HCT116 (cell line): ENCODE results near the gene CFAP97. TPM values are rescaled to one million over a fixed set of nuclear protein-coding genes. Genes with fewer than 3 reads are reported as not detected.

Experiments
- ATAC-seq: fragments of 200-7000 bp; cut with Tn5 transposase; 2 replicates; pipeline ENCODE4 v1.9.1; 2020; ENCODE audit warnings: mild to moderate bottlenecking, moderate library complexity
- BruUV-seq: library from RNA; stranded (reverse); fragments of 400-500 nt; replicated peaks from 2 replicates; lab custom pipeline; 2021; lab: Mats Ljungman, UMichigan
- CTCF ChIA-PET: fragments of 300-600 bp; sonication (Branson Sonifier 250); formaldehyde crosslinking; loops from one replicate; lab custom pipeline; 2021; ENCODE audit warnings: antibody characterized with exemption; lab: Charles Lee
- POLR2A ChIA-PET: fragments of 300-600, 350-600 bp; sonication (Branson Sonifier 250); formaldehyde crosslinking; loops from one replicate; lab custom pipeline; 2021; ENCODE audit warnings: antibody characterized with exemption; lab: Charles Lee
- RAD21 ChIA-PET, 2 experiments: fragments of 300-600 bp; sonication (Branson Sonifier 250); formaldehyde crosslinking; loops; one replicate each; lab custom pipeline; 2023; ENCODE audit warnings: low total read pairs in 2 of 2; ENCODE audit not compliant: uncharacterized antibody in 2 of 2, unreplicated experiment in 2 of 2, low non-redundant PET in 1 of 2; lab: Charles Lee
- DNase-seq: peaks from one replicate; pipeline ENCODE4 v3.0.0-alpha.2; 2010; ENCODE audit warnings: low read depth, low spot score
- H2AFZ ChIP-seq: fragments of 200-600 bp; shearing (Covaris generic), sonication (generic); 2 replicates; pipeline ENCODE4 v1.6.1; 2017; ENCODE audit warnings: low read depth, mixed run types, mixed read lengths, antibody characterized with exemption, low read length; ENCODE audit not compliant: poor library complexity, severe bottlenecking
- H3K27ac ChIP-seq: 2 replicates; pipeline ENCODE4 v1.5.1; 2012; ENCODE audit warnings: low read depth, low read length
- H3K27me3 ChIP-seq: fragments of 200-600 bp; sonication (generic); 2 replicates; pipeline ENCODE4 v1.6.1; 2016; ENCODE audit warnings: mixed run types, low read length, mixed read lengths; ENCODE audit not compliant: insufficient read depth
- H3K36me3 ChIP-seq, 2 experiments: fragments of 200-500 bp in 1 of 2; fragments of 200-600 bp in 1 of 2; sonication (Bioruptor generic) in 1 of 2; sonication (generic) in 1 of 2; 2 replicates each; pipeline versions ENCODE4 v1.5.1 to v1.6.1; 2014 to 2016; ENCODE audit warnings: low read length in 2 of 2, inconsistent platforms in 1 of 2, mixed read lengths in 1 of 2, mixed run types in 1 of 2; ENCODE audit not compliant: insufficient read depth in 2 of 2, control insufficient read depth in 1 of 2
- H3K4me1 ChIP-seq, 2 experiments: fragments of 200-600 bp in 1 of 2; sonication (generic) in 1 of 2; 2 replicates each; pipeline versions ENCODE4 v1.5.1 to v1.6.1; 2012 to 2017; ENCODE audit warnings: low read length in 2 of 2, inconsistent platforms in 1 of 2, mild to moderate bottlenecking in 1 of 2, mixed read lengths in 1 of 2, mixed run types in 1 of 2, moderate library complexity in 1 of 2; ENCODE audit not compliant: insufficient read depth in 2 of 2, control insufficient read depth in 1 of 2
- H3K4me2 ChIP-seq: fragments of 200-600 bp; sonication (generic); 2 replicates; pipeline ENCODE4 v1.6.1; 2017; ENCODE audit warnings: mixed run types, low read length, mixed read lengths
- H3K4me3 ChIP-seq, 2 experiments: fragments of 200-600 bp in 1 of 2; sonication (generic) in 1 of 2; replicated peaks in 1 of 2; 2 replicates each; pipeline ENCODE4 v1.5.1; 2011 to 2016; ENCODE audit warnings: low read length in 2 of 2, control low read depth in 1 of 2, low read depth in 1 of 2, mild to moderate bottlenecking in 1 of 2, mixed read lengths in 1 of 2, mixed run types in 1 of 2
- H3K79me2 ChIP-seq: fragments of 200-600 bp; sonication (generic); 2 replicates; pipeline ENCODE4 v1.6.1; 2017; ENCODE audit warnings: mild to moderate bottlenecking, mixed run types, low read length, moderate library complexity, mixed read lengths; ENCODE audit not compliant: insufficient read depth
- H3K9ac ChIP-seq: fragments of 200-600 bp; sonication (generic); 2 replicates; pipeline ENCODE4 v1.6.1; 2016; ENCODE audit warnings: low read length, mixed read lengths
- H3K9me2 ChIP-seq: fragments of 200-600 bp; sonication (generic), shearing (Covaris generic); 2 replicates; pipeline ENCODE4 v1.6.1; 2017; ENCODE audit warnings: mixed run types, mild to moderate bottlenecking, moderate library complexity; ENCODE audit not compliant: insufficient read depth
- H3K9me3 ChIP-seq, 2 experiments: fragments of 200-500 bp in 1 of 2; fragments of 200-600 bp in 1 of 2; sonication (Bioruptor generic) in 1 of 2; sonication (generic) in 1 of 2; 2 replicates each; pipeline ENCODE4 v1.6.1; 2014 to 2017; ENCODE audit warnings: low read length in 2 of 2, mixed read lengths in 2 of 2, inconsistent platforms in 1 of 2, low read depth in 1 of 2, mild to moderate bottlenecking in 1 of 2, mixed run types in 1 of 2, moderate library complexity in 1 of 2; ENCODE audit not compliant: control insufficient read depth in 1 of 2, insufficient read depth in 1 of 2
- H4K20me1 ChIP-seq: fragments of 200-600 bp; sonication (generic), shearing (Covaris generic); 2 replicates; pipeline ENCODE4 v1.6.1; 2017; ENCODE audit warnings: mixed run types, mild to moderate bottlenecking, moderate library complexity; ENCODE audit not compliant: insufficient read depth
- CBX3 ChIP-seq: IDR thresholded peaks from 2 replicates; pipeline ENCODE4 v1.6.1; 2012; ENCODE audit warnings: low read depth
- CEBPB ChIP-seq: IDR thresholded peaks from 2 replicates; pipeline ENCODE4 v1.6.1; 2012; ENCODE audit warnings: low read depth
- EGR1 ChIP-seq: IDR thresholded peaks from 2 replicates; pipeline ENCODE4 v1.6.1; 2012; ENCODE audit warnings: low read depth
- ELF1 ChIP-seq: IDR thresholded peaks from 2 replicates; pipeline ENCODE4 v1.6.1; 2012; ENCODE audit warnings: low read depth, borderline replicate concordance
- EZH2 ChIP-seq: fragments of 200-600 bp; sonication (generic); IDR thresholded peaks from 2 replicates; pipeline ENCODE4 v1.6.1; 2017; ENCODE audit warnings: antibody characterized with exemption, mixed run types
- EZH2phosphoT487 ChIP-seq: fragments of 200-600 bp; IDR thresholded peaks from 2 replicates; pipeline ENCODE4 v1.6.1; 2018; ENCODE audit warnings: antibody characterized with exemption, borderline replicate concordance
- FOSL1 ChIP-seq: IDR thresholded peaks from 2 replicates; pipeline ENCODE4 v1.6.1; 2012; ENCODE audit warnings: low read depth
- JUND ChIP-seq: IDR thresholded peaks from 2 replicates; pipeline ENCODE4 v1.6.1; 2012
- POLR2A ChIP-seq: IDR thresholded peaks from 2 replicates; pipeline ENCODE4 v1.7.0; 2011; ENCODE audit warnings: borderline replicate concordance; ENCODE audit not compliant: insufficient read depth, insufficient read length; ENCODE audit errors: extremely low read depth
- POLR2AphosphoS5 ChIP-seq: IDR thresholded peaks from 2 replicates; pipeline ENCODE4 v1.6.1; 2011; ENCODE audit warnings: mild to moderate bottlenecking, low read depth, low read length, moderate library complexity
- RAD21 ChIP-seq: IDR thresholded peaks from 2 replicates; pipeline ENCODE4 v1.6.1; 2012; ENCODE audit warnings: low read depth, mild to moderate bottlenecking
- SIN3A ChIP-seq: IDR thresholded peaks from 2 replicates; pipeline ENCODE4 v1.6.1; 2012; ENCODE audit warnings: low read depth
- SP1 ChIP-seq: IDR thresholded peaks from 2 replicates; pipeline ENCODE4 v1.6.1; 2012; ENCODE audit warnings: low read depth
- SRF ChIP-seq: IDR thresholded peaks from 2 replicates; pipeline ENCODE4 v1.6.1; 2012; ENCODE audit warnings: low read depth
- TCF7L2 ChIP-seq: IDR thresholded peaks from 2 replicates; pipeline ENCODE4 v1.7.0; 2011; ENCODE audit warnings: borderline replicate concordance, inconsistent platforms; ENCODE audit not compliant: insufficient read depth, insufficient read length; ENCODE audit errors: extremely low read depth
- YY1 ChIP-seq: IDR thresholded peaks from 2 replicates; pipeline ENCODE4 v1.6.1; 2011; ENCODE audit warnings: low read length, low read depth, moderate library complexity, mild to moderate bottlenecking; ENCODE audit not compliant: insufficient replicate concordance; ENCODE audit errors: extremely low read depth
- ZFX ChIP-seq: fragments of 450-650 bp; IDR thresholded peaks from 2 replicates; pipeline ENCODE4 v1.6.1; 2017
- ZNF274 ChIP-seq: fragments of 200-500 bp; sonication (Bioruptor generic); IDR thresholded peaks from 2 replicates; pipeline ENCODE4 v1.6.1; 2014; ENCODE audit warnings: mild to moderate bottlenecking, low read depth, low read length, inconsistent platforms
- intact Hi-C: fragments of 100-400 bp; cut with micrococcal nuclease; formaldehyde crosslinking; loops from 2 replicates; pipeline ENCODE4 v1.10.0; 2022
- total RNA-seq: library from RNA; stranded (reverse); gene quantifications from one replicate; pipeline ENCODE4 v1.2.1, GENCODE V29; 2021; ENCODE audit not compliant: unreplicated experiment
- TF ChIP-seq, protein P1 (sequence below): IDR thresholded peaks from 2 replicates; pipeline ENCODE4 v1.6.1; 2012
- TF ChIP-seq, protein P2 (sequence below): IDR thresholded peaks from 2 replicates; pipeline ENCODE4 v1.6.1; 2012
- TF ChIP-seq, protein P3 (sequence below): IDR thresholded peaks from 2 replicates; pipeline ENCODE4 v1.6.1; 2012; ENCODE audit warnings: low read depth
- TF ChIP-seq, protein P4 (sequence below): IDR thresholded peaks from 2 replicates; pipeline ENCODE4 v1.6.1; 2011; ENCODE audit warnings: mild to moderate bottlenecking, low read length, moderate library complexity; ENCODE audit not compliant: insufficient replicate concordance; ENCODE audit errors: extremely low read depth

Gene CFAP97
- total RNA-seq, 1 experiment from 2014 or later = 57.7 TPM

DNA sequence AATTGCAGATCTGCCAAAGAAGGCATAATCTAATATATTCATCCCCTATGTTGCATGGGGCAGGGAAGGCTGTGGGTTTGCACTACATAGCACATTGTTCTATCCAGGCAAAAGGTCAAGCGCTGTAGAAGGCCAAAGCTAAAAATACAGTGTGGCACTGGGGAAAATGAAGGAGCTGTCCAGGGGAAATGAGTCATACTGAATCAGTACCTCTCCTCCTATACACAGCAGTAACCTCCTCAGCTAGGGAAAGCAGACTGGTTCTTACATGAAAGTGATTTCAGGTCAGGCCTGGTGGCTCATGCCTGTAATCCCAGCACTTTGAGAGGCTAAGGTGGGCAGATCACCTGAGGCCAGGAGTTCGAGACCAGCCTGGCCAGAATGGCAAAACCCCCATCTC lies 91.7 kb downstream of the CFAP97 start:
- peak overlapping the region; percentile 67 for H3K27ac ChIP-seq
- H3K9ac ChIP-seq = no peak overlapping the region
- peaks cover 34 to 68% of the 10 kb centered on the region in 2 experiments for H3K4me1 ChIP-seq
- H3K9me3 ChIP-seq = 0 out of 4 replicates have a peak, but pooled peaks cover 0 to 4% of the 10 kb centered on the region in 2 experiments
- peak overlapping the region; percentile 61 for H3K4me2 ChIP-seq
- ChIA-PET RAD21 (no interaction called here), POLR2A (interaction anchor here (1.6 kb wide), 1 partner anchor 31 kb away, joined by 5 read pairs; the partner anchor contains the start of gene SLC25A4), CTCF (interaction anchor here (1.3 to 1.5 kb wide), 2 partner anchors 16 to 22 kb away, joined by 7 to 8 read pairs; no protein-coding TSS in a partner anchor)
- H3K9me2 ChIP-seq = no peaks in the 10 kb centered on the region
- BruUV-seq = no TSS peak
- no peaks in the 10 kb centered on the region for H3K79me2 ChIP-seq
- peak overlapping the region; percentile 89 for H2AFZ ChIP-seq
- H3K4me3 ChIP-seq = peak overlapping the region in 1 of 2 experiments; percentile 28; a peak in 2 of 4 replicates
- intact Hi-C loops = loop anchor here (10.0 kb wide), 1 partner anchor 193 kb away; no protein-coding TSS in a partner anchor
- peak; percentile 89 for ATAC-seq
- no peaks in the 10 kb centered on the region for H3K36me3 ChIP-seq
- H4K20me1 ChIP-seq = no peaks in the 10 kb centered on the region
- peak; percentile 97 for DNase-seq
- no peaks in the 10 kb centered on the region for H3K27me3 ChIP-seq
- TF ChIP-seq SRF (peak; percentile 76), EGR1 (peak; percentile 60; the same call in 1 of the 2 replicates), SIN3A (no peak), EZH2phosphoT487 (no peak), ZNF274 (no peak), POLR2A (no peak), ZFX (no peak), CBX3 (peak; percentile 99), FOSL1 (peak; percentile 99), ELF1 (no peak), CEBPB (peak; percentile 58), RAD21 (no peak; the same call in 1 of the 2 replicates), EZH2 (no peak), SP1 (peak; percentile 92), JUND (peak; percentile 98), TCF7L2 (peak; percentile 59), POLR2AphosphoS5 (peak; percentile 70), YY1 (peak; percentile 38)
- TF ChIP-seq, protein P1, sequence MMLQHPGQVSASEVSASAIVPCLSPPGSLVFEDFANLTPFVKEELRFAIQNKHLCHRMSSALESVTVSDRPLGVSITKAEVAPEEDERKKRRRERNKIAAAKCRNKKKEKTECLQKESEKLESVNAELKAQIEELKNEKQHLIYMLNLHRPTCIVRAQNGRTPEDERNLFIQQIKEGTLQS = peak; percentile 70; the same call in 1 of the 2 replicates
- TF ChIP-seq, protein P2, sequence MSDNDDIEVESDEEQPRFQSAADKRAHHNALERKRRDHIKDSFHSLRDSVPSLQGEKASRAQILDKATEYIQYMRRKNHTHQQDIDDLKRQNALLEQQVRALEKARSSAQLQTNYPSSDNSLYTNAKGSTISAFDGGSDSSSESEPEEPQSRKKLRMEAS = peak; percentile 87
- TF ChIP-seq, protein P3, sequence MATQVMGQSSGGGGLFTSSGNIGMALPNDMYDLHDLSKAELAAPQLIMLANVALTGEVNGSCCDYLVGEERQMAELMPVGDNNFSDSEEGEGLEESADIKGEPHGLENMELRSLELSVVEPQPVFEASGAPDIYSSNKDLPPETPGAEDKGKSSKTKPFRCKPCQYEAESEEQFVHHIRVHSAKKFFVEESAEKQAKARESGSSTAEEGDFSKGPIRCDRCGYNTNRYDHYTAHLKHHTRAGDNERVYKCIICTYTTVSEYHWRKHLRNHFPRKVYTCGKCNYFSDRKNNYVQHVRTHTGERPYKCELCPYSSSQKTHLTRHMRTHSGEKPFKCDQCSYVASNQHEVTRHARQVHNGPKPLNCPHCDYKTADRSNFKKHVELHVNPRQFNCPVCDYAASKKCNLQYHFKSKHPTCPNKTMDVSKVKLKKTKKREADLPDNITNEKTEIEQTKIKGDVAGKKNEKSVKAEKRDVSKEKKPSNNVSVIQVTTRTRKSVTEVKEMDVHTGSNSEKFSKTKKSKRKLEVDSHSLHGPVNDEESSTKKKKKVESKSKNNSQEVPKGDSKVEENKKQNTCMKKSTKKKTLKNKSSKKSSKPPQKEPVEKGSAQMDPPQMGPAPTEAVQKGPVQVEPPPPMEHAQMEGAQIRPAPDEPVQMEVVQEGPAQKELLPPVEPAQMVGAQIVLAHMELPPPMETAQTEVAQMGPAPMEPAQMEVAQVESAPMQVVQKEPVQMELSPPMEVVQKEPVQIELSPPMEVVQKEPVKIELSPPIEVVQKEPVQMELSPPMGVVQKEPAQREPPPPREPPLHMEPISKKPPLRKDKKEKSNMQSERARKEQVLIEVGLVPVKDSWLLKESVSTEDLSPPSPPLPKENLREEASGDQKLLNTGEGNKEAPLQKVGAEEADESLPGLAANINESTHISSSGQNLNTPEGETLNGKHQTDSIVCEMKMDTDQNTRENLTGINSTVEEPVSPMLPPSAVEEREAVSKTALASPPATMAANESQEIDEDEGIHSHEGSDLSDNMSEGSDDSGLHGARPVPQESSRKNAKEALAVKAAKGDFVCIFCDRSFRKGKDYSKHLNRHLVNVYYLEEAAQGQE = peak; percentile 56
- TF ChIP-seq, protein P4, sequence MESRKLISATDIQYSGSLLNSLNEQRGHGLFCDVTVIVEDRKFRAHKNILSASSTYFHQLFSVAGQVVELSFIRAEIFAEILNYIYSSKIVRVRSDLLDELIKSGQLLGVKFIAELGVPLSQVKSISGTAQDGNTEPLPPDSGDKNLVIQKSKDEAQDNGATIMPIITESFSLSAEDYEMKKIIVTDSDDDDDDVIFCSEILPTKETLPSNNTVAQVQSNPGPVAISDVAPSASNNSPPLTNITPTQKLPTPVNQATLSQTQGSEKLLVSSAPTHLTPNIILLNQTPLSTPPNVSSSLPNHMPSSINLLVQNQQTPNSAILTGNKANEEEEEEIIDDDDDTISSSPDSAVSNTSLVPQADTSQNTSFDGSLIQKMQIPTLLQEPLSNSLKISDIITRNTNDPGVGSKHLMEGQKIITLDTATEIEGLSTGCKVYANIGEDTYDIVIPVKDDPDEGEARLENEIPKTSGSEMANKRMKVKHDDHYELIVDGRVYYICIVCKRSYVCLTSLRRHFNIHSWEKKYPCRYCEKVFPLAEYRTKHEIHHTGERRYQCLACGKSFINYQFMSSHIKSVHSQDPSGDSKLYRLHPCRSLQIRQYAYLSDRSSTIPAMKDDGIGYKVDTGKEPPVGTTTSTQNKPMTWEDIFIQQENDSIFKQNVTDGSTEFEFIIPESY = no peak
